ENCODE data around the gene CYP3A7. TPM values are rescaled to one million over a fixed set of nuclear protein-coding genes. Genes with fewer than 3 reads are reported as not detected.

Gene CYP3A7
- total and polyA plus RNA-seq, 9 of the 15 experiments (the other 6 are each of a cell fraction or from before 2014, with no cell fraction given), result 0.20 TPM; not detected in 8

- TF ChIP-seq E2F8 (IDR thresholded peaks at IDR 0.05; ENCODE audit: low read depth, partially characterized antibody) (no peak), RHOXF2B (CRISPR knock-in tag; conservative IDR thresholded peaks at IDR 0.05) (no peak), FOXK1 (CRISPR knock-in tag; IDR thresholded peaks at IDR 0.05; ENCODE audit: borderline replicate concordance) (no peak), MAFF (IDR thresholded peaks at IDR 0.05; ENCODE audit: low read length) (peak; percentile 94), ETV1 (tag; conservative IDR thresholded peaks at IDR 0.05; ENCODE audit: low read depth) (no peak), MEF2D (tag; conservative IDR thresholded peaks at IDR 0.05; ENCODE audit: low read depth) (no peak), NFXL1 (CRISPR knock-in tag; IDR thresholded peaks at IDR 0.05) (no peak), SMARCB1 (IDR thresholded peaks at IDR 0.05; ENCODE audit: insufficient read length, low read depth) (peak; percentile 91), ZNF23 (CRISPR knock-in tag; IDR thresholded peaks at IDR 0.05) (no peak), HEY1 (CRISPR knock-in tag; IDR thresholded peaks at IDR 0.05; ENCODE audit: borderline replicate concordance) (no peak), EP300 (IDR thresholded peaks at IDR 0.05; ENCODE audit: low read length) (peak; percentile 96), ZNF830 (CRISPR knock-in tag; IDR thresholded peaks at IDR 0.05) (no peak), XRCC4 (IDR thresholded peaks at IDR 0.05; ENCODE audit: extremely low read depth, insufficient read depth, insufficient read length) (no peak), STAG1 (CRISPR knock-in tag; IDR thresholded peaks at IDR 0.05; ENCODE audit: borderline replicate concordance) (no peak), ESRRA (IDR thresholded peaks at IDR 0.05; ENCODE audit: borderline replicate concordance, low read depth) (peak; percentile 81; the same call in 1 of the 2 replicates)
These were observed 69.5 kb downstream of the CYP3A7 start (continued) for GRCh38 chr7:99665312-99666012.
